ENCODE results near the gene IL32. TPM values are rescaled to one million over a fixed set of nuclear protein-coding genes. Genes with fewer than 3 reads are reported as not detected.

The IL32 gene
- total and polyA plus RNA-seq, 2 of the 4 experiments (the other 2 are of a cell fraction): 25.6 to 95.7 TPM

- ChIA-PET POLR2A (ENCODE audit: unreplicated experiment) (no interaction called here), CTCF (interaction anchor here (1.2 kb wide), 1 partner anchor 17 kb away, joined by 3 read pairs; no protein-coding TSS in a partner anchor)
- Histone ChIP-seq H2BK15ac (ENCODE audit: low read depth, low read length) (no peak overlapping the region), H3K14ac (replicated peaks; ENCODE audit: low read depth, low read length) (peak overlapping the region; percentile 83), H3K18ac (ENCODE audit: low read depth, low read length) (0 out of 2 replicates have a peak overlapping the region, but pooled peaks have one; percentile 16), H3K9me3 (ENCODE audit: control insufficient read depth, insufficient read depth, low read length) (no peaks in the 10 kb centered on the region), H3K4me1 (ENCODE audit: control insufficient read depth, insufficient read depth, low read length) (peaks cover 9% of the 10 kb centered on the region), H2AK9ac (replicated peaks; ENCODE audit: low read depth, low read length, poor library complexity) (peak overlapping the region; percentile 97), H3K9ac (ENCODE audit: low read depth, low read length) (peak overlapping the region; percentile 91), H2AK5ac (ENCODE audit: low read depth, low read length) (peak overlapping the region; percentile 91), H3K9me1 (ENCODE audit: insufficient read depth, low read length) (peaks cover 2% of the 10 kb centered on the region; the same call in 1 of the 2 replicates), H2AFZ (replicated peaks; ENCODE audit: low read length, poor library complexity) (peak overlapping the region; percentile 93), H3K56ac (ENCODE audit: extremely low read depth, insufficient read depth, low read length) (peak overlapping the region; percentile 32; the same call in 1 of the 2 replicates), H3K79me1 (ENCODE audit: low read depth in 1 of 2, low read length in 2 of 2) (peaks cover 27 to 34% of the 10 kb centered on the region in 2 experiments), H2BK5ac (ENCODE audit: low read depth, low read length, poor library complexity, severe bottlenecking) (peak overlapping the region; percentile 49), H4K8ac (ENCODE audit: low read depth in 2 of 2, low read length in 2 of 2) (peak overlapping the region; percentile 89 to 93), H2BK120ac (ENCODE audit: low read depth, low read length) (no peak overlapping the region), H3K23ac (ENCODE audit: low read depth, low read length) (peak overlapping the region; percentile 73), H3K27ac (ENCODE audit: insufficient read depth, low read length) (peak overlapping the region; percentile 79), H4K20me1 (ENCODE audit: insufficient read depth, low read length) (no peaks in the 10 kb centered on the region), H3K36me3 (ENCODE audit: control insufficient read depth, insufficient read depth, low read length) (peaks cover 19% of the 10 kb centered on the region), H3K4ac (ENCODE audit: low read depth, low read length) (peak overlapping the region; percentile 73), H3K4me2 (ENCODE audit: low read depth, low read length) (peak overlapping the region; percentile 95), H4K91ac (ENCODE audit: insufficient read depth, low read depth, low read length) (peak overlapping the region; percentile 33; the same call in 1 of the 2 replicates), H4K5ac (ENCODE audit: low read depth, low read length) (peak overlapping the region; percentile 82), H3K27me3 (ENCODE audit: control insufficient read depth, insufficient read depth, low read length) (no peaks in the 10 kb centered on the region), H2BK20ac (ENCODE audit: low read depth, low read length) (no peak overlapping the region), H3K4me3 (ENCODE audit: insufficient read depth, low read depth, low read length) (peak overlapping the region; percentile 88)
- in situ Hi-C loops (cut with MboI; ENCODE audit: low sequenced_read_pairs): no loop called here
- DNase-seq (peak; percentile 16), ATAC-seq (ENCODE audit: low read depth) (peak; percentile 40)
- BruUV-seq (replicated peaks): no TSS peak
- intact Hi-C loops (cut with micrococcal nuclease): no loop called here
- 6% methylated on average over 11 of the region's 19 CpGs; no CpG with 5 or more reads in 1 of the 2 experiments for WGBS, 2 experiments (ENCODE audit: extremely low coverage in 2 of 2, insufficient read length in 1 of 2)
- no peak for TF ChIP-seq BHLHE40 (IDR thresholded peaks at IDR 0.05; ENCODE audit: low read depth, low read length)
- no peak for TF ChIP-seq MAFK (IDR thresholded peaks at IDR 0.05; ENCODE audit: low read depth, low read length)
- no peak for TF ChIP-seq RAD21 (IDR thresholded peaks at IDR 0.05; ENCODE audit: low read length)
- TF ChIP-seq CTCF (conservative IDR thresholded peaks at IDR 0.05; ENCODE audit: low read depth, low read length): no peak
- TF ChIP-seq MAZ (IDR thresholded peaks at IDR 0.05; ENCODE audit: borderline replicate concordance, low read depth, low read length): no peak
- no peak for TF ChIP-seq RCOR1 (IDR thresholded peaks at IDR 0.05; ENCODE audit: insufficient replicate concordance, low read length)
- no peak for TF ChIP-seq RFX5 (IDR thresholded peaks at IDR 0.05; ENCODE audit: low read depth, low read length)
- TF ChIP-seq FOS (IDR thresholded peaks at IDR 0.05; ENCODE audit: low read depth, low read length): no peak
- TF ChIP-seq MXI1 (IDR thresholded peaks at IDR 0.05; ENCODE audit: borderline replicate concordance, low read depth, low read length): no peak
- no peak for TF ChIP-seq SMC3 (IDR thresholded peaks at IDR 0.05; ENCODE audit: low read depth, low read length)
- TF ChIP-seq ELK1 (IDR thresholded peaks at IDR 0.05; ENCODE audit: borderline replicate concordance, low read depth, low read length): no peak
- no peak for TF ChIP-seq POLR2A (IDR thresholded peaks at IDR 0.05; ENCODE audit: low read depth, low read length)
- no peak for TF ChIP-seq CHD1 (IDR thresholded peaks at IDR 0.05; ENCODE audit: low read depth, low read length)
- dilution Hi-C loops (cut with HindIII; ENCODE audit: low sequenced_read_pairs, unreplicated experiment): no loop called here
Measured at GRCh38 chr16:3112881-3113574, 47.6 kb downstream of the IL32 start.

Measured in IMR-90 (cell line).